ENCODE measurements around the gene SH3PXD2A. TPM values are rescaled to one million over a fixed set of nuclear protein-coding genes. Genes with fewer than 3 reads are reported as not detected.
A peak's percentile ranks its signal among the peaks of the same experiment; 100 is the strongest.

Gene SH3PXD2A
- total RNA-seq, 1 experiment from 2014 or later = 9.7 TPM

DNA sequence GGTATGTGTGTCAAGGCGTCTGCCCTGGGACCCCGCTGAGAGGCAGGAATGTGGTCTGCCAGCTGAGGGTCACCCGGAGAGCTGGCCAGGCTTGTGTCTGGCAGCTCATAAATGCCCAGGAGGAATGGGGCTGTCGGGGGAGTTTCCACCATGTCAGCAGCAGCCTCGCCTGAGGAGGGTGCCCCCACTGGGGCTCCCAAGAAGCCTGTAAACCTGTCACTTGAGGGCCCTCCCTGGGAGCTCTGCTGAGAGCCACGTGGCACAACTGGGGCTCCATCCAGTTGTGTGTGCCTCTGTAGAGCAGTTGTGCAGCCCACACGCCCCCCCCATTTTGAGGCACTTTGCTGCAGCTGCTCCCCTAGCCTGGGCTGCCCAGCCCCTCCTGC, 291.3 kb downstream of the SH3PXD2A start:
- no peak for DNase-seq (ENCODE audit: low read depth)

DNA sequence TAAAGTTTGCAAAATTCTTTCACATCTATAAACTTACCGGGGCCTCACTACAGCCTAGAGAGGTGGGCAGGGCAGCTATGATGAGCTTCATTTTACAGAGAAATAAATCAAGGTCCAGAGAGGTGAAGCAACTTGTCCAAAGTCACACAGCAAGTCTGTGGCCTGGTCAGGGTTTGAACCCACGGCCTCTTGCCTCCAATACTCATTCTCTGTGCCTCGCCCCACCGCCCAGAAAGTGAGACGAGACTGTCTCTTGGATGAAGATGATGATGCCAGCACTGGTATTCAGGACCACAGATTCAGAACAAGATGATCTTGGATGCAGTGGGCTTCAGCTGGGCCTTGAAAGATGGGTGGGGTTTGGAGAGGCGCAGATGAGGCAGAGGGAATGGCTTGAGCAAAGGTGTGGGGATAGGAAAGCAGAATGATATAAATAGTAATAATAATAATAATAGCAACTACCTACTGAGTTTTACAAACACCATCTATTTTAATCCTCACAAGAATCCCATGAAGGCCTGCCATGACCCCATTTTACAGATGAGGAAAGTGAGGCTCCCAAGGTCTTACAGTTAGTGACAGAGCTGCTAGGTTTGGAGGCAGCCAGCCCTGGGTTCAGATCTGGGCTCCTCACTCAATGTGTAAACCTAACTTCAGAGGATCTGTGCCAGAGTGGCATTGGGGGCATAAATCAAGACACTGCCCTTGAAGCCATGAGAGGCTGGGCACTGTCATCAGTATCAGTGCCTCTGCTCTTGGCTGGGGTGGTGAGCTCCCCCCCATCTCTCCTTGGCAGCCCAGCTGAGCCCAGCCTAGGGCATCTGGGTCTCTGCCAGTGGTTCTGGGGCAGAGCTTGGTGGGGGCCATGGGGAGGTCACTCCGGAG, 291.9 kb downstream of the SH3PXD2A start:
- no peak for DNase-seq (ENCODE audit: low read depth)

DNA sequence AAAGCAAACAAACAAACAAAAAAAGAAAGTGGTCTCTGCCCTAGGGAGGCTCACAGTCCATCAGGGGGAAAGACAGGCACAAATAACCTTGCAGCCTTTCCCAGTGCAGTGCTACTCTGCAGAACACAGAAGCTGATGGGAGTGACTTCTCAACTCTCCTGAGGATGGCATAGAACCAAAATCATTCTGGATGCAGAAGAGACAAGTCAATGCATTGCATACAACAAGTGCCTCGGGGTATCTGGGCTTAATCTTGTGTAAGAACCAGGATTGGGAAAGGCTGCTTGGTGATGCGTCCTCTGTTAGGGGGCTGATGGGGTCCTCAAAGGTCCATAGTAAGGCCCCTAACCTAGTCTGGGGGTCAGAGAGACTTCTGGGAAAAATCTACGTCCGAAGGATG, 293.0 kb downstream of the SH3PXD2A start:
- DNase-seq (ENCODE audit: low read depth) = no peak

DNA sequence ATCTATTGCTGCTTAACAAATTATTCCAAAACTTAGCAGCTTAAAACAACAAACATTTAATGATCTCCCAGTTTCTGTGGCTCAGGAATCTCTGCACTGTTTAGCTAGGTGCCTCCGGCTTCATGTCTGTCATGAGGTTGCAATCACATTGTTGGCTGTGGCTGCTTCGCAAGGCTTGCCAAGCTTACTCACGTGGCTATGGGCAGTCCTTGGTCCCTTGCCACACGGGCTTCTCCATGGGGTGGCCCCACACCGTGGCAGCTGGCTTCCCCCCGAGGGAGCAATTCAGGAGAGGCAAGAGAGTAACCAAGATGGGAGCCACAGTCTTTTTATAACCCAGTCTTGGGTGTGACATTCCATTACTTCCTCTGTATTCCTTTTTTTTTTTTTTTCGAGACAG, 294.5 kb downstream of the SH3PXD2A start:
- peak; percentile 34 for DNase-seq (ENCODE audit: low read depth)

DNA sequence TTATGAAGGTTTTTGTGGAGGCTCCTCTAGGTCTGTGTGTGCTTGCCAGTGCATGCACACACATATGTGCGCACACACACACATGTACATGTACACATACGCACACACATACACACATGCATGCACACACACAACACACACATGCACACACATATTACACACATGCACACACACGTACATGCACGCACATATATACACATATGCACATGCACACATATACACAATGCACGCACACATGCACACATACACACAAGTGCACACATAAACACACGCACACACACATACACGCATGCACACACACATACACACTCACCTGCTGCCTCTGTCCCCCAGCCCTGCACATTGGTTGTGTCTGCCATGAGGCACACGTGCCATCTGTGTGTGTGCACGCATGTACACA, 295.6 kb downstream of the SH3PXD2A start:
- no peak for DNase-seq (ENCODE audit: low read depth)

DNA sequence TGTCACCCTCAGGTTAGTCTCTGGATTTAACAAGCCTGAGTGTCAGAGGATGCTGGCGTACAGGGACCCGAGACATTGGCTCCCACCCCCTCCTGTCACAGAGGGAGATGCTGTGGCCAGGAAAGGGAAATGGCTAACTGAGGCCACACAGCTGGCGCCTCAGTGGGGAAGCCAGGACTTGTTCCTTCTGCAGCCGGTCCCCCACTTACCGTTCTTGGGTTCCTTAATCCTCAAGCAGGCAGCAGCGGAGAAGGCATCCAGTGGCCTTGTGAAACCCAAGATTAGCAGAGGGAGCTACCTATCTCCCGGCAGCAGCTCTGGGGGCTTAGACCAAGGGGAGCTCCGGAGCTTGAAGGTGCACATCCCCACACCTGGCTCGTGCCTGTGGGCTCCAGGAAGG, 296.5 kb downstream of the SH3PXD2A start:
- no peak for DNase-seq (ENCODE audit: low read depth)

DNA sequence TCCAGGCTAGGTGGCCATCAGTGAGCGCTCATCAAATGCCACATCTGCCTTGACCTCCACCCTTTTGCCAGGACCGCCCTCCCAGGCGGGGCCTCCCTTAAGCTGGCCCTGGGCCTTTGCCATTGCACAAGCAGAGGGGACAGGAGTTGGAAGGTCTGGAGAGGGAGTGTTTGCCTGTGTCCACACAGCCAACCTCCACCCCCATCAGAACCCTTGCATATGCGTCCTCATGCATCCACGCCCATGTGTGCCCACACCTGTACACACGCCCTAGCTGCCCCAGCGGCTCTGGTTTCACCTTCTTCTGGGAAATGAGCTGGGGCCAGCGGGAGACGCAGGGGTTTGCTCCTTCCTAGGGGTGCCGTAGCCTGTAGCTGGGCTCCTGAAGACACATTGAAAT, 297.9 kb downstream of the SH3PXD2A start:
- no peak for DNase-seq (ENCODE audit: low read depth)

DNA sequence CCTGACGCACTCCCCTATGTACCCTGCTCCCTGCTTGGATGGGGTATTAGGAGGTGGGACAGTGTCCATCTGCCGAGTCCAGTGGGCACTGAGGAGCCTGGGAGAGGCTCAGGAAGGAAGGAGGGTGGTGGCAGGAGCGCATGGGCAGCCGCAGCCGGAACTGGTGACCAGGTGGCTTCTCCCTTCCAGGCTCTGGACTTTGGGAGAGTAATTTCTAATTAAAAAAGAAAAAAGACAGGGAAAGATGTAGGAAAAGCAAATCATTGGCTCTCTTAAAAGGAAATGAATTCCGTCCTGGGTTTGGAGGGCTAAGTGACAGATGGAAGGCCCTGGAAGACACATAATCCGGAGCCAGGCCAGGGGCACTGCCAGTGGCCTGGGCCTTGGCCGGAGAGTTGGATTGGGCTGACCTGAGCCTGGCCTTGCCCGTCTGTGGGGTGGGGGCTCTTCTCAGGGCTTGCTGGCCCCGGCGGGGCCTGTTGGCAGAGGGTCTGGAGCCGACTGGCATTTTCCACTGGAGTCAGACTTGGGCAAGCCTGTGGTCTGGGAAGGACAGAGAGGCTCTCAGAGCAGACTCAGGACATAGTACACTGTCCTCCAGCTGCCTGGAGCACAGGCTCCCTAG, 298.9 kb downstream of the SH3PXD2A start:
- DNase-seq (ENCODE audit: low read depth) = no peak

DNA sequence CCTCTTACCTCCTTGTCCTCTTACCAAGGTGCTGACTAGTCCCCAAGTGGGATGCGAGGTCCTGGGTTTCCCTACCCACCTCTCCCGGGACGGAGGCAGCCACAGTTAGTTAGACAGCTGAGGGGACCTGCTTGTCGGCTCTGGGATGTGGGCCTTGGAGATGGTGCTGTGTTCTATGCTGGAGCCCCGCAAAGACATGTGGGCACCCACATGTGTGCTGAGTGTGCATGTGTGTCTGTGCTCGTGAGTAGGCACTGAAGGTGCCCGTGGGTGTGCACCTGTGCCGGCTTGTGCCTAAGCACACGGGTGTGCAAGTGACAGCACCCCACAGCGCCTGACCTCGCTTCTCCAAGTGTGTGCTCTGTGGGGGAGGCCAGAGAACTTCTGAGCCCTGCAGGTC, 299.7 kb downstream of the SH3PXD2A start:
- no peak for DNase-seq (ENCODE audit: low read depth)

DNA sequence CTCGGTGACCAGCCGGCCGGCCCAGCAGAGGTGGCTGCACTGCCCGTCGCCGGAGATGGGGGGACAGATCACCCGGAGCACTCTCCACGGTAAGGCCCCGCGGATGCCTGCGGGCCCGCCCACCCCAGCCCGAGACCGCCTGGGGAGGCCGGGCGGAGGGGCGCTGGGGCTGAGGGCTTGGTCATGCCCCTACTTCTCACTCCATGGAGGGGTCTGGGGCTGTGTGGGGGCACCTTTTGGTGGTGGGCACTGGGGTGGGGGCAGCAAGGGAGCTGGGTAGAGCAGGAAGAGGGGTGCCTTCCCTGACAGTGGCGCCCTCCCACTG, 300.1 kb downstream of the SH3PXD2A start:
- DNase-seq (ENCODE audit: low read depth) = no peak

DNA sequence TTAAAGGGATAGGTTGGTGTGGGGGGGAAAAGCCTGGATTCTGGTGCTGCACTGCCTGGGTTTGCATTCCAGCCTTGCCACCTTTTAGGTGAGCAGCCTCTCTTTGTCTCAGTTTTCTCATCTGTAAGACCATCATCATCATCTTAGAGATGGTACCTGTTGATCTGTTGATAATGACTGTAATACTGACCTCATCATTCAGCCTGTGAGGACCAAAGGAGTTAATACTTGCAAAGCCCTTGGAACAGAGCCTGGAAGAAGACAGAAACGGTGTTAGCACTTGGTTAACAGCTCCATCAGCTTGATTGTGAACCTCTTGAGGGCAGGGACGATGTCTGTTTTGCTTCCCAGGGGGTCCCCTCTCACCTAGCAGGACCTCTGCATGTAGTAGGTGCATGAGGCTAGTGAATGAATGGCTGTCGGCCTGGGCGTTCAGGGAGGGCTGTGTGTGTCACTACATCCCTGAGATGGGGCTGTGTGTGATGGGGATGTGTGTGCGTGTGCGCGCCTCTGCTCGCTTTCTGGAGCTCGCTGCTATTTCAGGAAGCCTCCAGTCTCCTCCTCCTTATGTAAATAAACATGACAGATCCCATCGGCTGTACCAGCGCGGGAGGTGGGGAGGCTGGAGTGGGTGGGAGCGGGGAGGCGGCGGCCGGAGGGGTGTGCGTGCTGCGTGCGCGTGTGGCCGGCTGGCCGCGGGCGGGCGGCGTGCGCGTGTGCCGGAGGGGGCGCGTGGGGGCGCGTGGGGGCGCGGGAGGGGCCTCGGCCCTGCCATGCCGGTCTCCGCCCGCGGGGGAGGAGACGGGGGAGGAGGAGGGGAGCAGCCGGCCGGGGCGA, 300.7 kb downstream of the SH3PXD2A start:
- peak; percentile 64 for DNase-seq (ENCODE audit: low read depth)

DNA sequence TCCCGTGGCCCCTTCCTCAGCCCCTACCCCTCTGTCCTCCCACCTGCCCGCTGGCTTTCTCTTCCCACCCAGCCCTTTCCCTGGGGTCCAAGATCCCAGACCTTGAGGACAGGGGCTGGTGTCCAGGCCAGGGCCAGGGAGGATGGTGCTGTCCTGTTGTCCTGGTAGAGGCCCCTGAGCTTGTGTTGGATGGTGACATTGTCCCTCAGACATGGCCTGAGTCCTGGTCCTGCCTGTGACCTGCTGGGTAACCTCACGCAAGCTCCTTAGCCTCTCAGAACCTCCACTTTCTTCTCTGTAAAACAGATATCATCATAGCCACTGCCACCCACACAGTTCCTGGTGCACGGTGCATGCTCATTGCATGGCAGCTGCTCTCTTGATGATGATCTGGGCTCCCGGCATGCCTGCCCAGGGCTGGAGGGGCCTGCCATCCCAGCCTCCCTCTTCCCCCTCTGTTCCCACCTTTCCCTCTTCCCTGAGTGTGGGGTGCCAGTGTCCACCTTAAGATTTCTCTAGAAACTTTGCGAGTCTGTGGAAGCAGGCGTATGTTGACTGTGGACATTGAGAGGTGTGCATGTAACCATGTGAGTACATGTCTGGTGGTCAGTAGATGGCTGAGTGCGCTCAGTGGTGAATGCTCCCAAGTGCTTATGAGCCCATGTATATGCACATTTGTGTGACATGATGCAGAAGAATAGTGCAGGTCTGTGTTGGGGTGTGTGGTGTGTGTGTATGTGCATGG, 301.5 kb downstream of the SH3PXD2A start:
- DNase-seq (ENCODE audit: low read depth) = no peak

DNA sequence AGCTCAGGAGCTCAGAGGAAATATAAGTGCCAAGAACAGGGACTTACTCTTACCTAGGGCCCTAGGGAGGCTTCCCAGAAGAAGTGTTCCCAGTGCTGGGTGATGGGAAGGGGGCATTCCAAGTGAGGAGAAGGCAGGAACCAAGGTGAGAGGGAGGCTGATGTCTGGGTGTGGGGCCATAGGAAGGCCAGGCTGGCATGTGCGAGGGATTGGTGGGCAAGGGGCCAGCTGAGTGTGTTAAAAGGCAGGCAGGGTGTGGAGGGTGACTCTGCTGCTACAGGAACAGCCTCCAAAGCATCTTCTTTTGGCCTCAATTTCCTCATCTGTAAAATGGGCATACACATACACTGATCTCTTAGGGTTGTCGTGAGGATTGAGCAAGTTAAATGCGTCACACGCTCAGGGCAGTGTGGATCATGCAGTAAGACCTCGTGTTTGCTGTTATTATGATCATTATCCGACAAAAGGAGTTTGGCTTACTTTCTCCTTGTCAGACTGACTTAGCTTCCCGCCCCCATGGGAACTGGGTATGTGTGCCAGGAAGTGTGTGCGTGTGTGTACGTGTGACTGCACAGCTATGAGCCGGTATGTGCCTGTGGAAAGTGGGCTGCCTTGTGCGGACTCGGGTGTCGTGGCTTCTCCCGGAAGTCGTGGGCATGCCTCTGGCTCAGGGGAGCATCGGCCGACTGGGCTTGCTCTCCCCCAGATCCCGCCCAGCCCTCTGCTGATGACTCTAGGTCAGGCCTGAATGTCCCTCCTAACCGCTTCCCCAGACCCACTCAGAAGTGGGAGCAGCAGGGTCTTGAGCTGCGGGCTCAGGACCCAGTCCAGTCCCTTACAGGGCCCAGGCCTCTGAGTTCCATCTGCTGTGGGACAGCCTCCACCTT, 302.3 kb downstream of the SH3PXD2A start:
- DNase-seq (ENCODE audit: low read depth) = no peak

DNA sequence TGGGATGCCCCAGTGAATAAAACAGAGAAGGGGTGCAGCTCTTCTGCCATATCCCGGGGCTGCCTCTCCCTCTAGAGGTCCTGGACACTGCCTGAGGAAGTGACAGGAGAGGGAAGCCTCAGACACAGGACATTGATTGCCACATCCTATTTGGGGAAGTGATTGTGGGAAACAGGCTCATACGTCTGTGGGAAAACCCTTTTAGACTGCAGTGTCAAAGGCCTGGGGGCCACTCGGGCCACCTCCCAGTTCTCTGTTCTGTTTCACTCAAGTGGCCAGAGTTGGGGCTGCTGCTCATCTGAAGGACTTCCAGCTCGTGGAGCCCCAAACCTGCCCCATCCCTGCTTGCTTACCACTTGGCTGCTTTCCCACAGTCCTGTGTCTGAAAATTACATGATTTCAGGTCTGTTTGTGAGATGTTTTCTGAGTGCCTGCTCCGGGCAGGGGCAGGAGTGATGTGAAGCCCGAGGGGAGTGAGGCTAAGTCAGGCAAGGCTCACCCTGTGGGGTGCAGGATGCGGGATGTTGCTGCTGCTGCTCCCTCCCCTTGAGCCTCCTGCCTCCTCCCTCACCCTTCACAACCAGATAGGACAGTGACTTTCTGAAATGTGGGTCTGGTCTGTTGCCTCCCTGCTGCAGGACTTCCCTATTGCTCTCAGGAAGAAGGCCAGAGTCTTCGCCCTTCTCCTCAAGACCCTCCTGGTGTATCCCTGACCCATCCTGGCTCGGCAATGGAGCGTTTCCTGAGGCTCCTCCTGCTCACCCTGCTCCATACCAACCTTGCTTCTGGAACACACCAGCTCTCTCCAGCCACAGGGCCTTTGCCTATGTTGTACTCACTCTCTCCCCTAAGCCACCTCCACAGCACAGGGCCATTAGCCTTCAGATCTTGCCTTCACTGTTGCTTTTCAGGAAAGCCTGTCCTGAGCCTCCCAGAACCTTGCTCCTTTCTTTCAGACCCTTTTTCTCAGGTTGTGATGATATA, 303.5 kb downstream of the SH3PXD2A start:
- DNase-seq (ENCODE audit: low read depth) = no peak

DNA sequence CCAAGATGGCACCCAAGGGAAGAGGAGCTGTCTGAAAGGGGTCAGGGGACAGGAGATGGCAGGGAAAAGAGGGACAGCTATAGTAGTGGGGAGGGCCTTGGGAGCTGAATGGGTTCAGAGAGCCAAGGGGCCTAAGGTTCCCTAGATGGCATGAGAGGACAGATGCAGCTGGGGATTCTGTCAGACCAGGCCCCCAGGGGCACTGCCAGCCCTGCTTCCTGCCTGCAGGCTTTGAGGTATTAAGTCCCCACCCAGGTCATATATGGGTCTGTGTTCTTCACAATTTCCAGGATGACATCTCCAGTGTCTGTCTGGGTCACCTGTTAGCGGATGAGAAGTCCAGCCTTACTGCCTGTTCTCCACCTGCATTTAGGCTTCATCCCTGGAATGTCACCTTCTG, 305.1 kb downstream of the SH3PXD2A start:
- DNase-seq (ENCODE audit: low read depth) = no peak

DNA sequence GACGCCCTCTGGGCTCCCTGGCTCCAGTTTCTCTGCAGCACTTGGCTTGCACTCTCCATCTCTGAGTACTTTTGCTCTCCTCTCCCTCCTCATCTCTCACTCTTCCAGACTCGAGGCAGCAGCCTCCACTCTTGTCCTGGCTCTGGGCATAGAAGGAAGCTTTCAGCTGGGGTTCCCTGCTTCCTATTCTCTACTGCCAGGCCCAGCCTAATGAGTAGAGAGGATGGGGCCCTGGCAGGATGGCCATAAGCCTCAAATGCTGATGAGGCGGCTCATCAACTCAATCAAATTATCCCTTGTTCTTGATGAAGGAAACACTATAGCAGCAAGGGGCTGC, 306.1 kb downstream of the SH3PXD2A start:
- DNase-seq (ENCODE audit: low read depth) = no peak

DNA sequence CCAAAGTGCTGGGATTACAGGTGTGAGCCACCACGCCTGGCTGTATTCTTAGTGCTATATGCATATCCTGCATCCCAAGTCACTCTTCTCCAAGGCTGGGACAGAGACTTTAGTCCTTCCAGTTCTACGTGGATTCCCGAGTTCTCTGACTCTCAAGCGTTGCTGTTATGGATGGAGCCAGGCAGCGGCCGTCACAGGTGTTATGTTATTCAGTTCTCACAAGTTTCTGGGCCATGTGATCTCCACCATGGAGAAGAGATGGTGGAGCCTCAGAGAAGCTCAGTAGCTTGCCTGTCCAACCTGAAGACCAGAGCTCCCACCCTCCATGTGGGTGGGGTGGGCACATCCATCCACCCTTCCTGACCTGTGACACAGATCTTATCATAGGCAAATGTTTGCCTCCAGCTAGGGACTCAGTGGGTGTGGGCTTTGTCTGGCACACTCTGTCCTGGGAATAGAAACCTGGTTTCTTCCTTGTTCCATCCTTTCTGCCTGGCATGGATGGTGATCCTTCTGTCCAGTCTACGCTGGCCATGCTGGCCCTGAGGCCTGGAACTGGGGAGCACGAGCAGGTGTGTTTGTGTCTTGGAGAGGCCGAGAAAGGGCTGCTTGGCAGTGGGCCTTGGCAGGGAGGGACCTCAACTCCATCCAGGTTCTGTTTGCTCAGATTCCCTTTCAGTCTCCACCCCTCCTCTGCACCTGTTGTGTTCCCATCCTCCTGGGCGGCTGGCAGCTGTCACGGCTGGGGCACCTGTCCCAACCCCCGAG, 306.6 kb downstream of the SH3PXD2A start:
- DNase-seq (ENCODE audit: low read depth) = no peak

DNA sequence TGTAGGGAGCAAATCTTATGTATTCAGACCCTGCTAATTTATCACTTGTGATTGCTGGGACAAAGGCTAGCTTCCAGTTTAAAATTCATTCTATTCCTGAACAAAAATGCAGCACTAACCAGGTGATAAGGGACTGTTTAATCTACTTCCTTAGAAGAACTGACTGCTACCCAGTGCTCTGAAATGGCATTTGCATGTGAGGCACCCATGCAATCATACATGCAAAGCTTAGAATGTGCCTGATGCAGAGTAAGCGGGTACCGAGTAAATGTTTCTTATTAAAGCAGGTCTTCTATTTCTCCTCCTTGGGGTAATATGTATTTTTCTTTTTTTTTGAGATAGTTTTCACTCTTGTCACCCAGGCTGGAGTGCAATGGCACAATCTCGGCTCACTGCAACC, 307.4 kb downstream of the SH3PXD2A start:
- no peak for DNase-seq (ENCODE audit: low read depth)

DNA sequence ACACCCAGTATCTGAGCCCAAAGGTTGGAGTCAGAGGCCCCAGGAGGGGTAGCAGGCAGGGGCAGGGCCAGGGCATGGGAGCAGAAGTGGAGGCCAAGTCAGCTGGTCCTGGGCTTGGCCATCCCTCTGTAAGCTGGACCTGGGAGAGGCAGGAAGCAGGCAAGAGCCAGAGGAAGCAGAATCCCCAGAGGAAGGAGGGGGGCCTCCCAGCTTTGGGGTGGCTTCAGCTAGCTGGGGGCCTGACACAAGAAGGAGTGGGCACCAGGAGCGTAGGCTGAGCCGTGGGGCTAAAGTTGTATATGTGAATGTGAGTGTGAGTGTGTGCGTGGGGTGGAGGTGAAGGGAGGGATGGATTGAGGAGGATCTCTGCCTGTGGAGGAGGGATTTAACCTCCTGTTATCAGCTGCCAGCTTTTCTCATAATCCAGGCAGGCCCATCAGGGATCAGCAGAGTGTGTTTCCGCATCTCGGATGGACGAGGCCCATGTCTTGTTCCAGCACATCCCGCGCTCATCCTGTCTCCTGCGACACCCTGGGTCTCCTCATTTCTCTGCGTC, 307.9 kb downstream of the SH3PXD2A start:
- no peak for DNase-seq (ENCODE audit: low read depth)
